Activated CD4-positive, alpha-beta T cell treated with anti-CD3 and anti-CD28 coated beads for 48 hours (primary cell): Measurements from ENCODE around the gene CD28.
"Not testable (repeated sequence)": the region's sequence is repeated elsewhere in the genome, so short reads cannot be mapped to it uniquely, and the experiment has no call there.

Experiments
- DNase-seq: peaks from one replicate; pipeline ENCODE4 v3.0.0-alpha.2; 2020

CD28 gene

GRCh38 chr2:203785391-203786110 lies 79.1 kb downstream of the CD28 start:
- not testable (repeated sequence) for DNase-seq

- DNase-seq = no peak
Measured at GRCh38 chr2:203786549-203787351, 80.3 kb downstream of the CD28 start.

DNA sequence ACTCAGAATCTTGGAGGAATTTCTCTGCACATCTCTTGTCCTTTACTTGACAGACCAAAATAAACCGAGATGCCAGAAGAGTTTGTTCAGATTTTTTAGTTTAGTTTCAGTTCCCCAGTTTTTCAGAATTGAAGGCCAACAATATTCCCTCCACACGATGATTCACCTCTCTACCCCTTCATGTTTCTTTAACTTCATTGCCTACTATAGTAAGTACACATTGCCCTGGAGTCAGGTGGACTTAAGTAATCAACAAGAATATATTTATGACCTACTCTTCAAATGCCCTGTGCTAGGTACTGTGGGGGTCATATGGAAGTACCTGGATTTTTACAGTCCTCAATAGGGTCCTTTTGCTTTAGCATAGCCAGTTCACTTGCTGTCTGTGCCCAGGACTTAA lies 81.5 kb downstream of the CD28 start:
- no peak for DNase-seq
